CD4-positive, alpha-beta T cell treated with Interleukin-4 for 1 hour (primary cell): ENCODE measurements around the gene DOK7.

Source experiments
- DNase-seq, 2 donors: peaks; one replicate each; pipeline ENCODE4 v3.0.0-alpha.2; 2020 to 2022

Gene DOK7

DNA sequence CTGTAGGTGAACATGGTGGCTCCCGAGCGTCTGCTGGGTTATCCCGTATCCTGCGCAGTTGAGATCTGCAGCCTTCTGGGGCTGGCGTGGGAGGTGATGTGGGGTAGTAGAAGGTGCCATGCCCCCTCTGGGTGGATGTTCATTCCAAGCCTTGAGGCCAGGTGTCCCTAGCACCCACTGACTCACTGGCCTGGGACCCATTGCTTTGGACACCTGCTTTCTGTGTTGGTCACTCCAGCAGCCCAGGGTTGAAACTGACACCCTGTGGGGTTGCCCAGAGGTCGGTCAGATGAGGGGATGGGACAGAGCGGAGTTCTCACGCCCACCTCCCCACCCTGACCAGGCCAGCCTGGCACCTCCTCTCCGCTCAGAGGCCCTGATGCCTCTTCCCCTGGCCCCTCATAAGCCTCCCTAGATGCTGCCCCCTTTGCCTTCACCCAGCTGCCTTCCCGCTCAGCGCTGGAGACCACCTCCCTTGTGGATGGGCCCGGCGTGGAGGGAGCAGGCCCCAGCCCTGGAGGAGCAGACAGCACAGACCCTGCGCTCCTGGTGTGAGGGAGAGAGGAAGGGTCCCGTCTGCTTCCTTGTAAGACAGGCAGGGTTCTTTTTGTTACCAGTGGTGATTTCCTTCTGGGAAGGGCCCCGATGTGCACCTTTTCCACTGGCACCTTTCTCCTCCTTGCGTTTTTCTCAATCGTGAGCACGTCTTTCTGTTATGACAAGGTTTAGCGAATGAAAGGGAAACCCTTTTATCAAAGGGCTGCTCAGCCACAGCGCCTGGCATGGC lies 2.0 kb downstream of the DOK7 start:
- no peak for DNase-seq

DNA sequence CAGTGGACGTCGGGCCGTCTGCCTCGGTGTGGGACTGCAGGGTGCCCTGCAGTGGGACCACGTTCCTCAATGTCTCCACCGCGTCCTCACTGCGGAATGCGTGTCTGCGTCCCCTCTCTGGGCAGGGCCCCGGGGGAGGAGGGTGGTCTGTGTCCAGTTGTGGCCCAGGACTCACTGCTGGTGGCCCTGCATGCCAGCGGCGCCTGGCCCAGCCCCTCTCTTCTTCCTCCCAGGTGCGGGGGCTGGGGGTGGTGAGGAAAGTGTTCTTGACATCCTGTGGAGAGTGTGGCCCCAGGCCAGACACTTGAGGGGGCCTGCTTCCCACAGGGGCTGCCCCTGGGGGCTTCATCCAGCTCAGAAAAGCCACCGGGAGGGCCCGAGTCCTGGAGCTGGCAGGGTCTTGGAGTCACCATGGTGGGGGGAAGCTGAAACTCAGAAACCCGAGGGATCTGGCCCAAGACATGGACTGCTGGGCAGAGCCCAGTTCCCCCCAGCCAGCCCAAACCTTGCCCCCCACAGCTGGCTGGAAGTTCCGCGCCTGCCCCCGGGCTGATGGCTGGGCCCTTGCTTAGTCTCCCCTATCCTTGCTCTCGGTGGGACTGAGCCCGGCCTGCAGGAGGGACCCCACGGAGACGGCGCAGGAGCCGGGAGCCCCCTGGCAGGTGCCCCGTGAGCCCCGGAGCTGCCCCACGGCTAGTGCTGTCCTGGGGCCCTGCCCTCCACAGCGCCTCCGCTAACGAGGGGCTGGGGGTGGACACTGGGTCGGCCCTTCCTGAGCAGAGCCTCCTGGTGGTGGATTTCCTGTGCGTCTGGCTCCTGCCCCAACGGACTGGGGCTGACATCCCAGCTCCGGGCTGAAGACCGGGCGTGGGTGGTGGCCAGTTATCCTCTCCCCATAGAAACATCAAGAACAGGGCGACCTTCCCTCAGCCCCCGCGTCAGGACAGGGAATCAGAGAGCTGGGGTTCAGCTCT lies 2.9 kb downstream of the DOK7 start:
- DNase-seq = no peak

GRCh38 chr4:3466691-3467600 lies 3.8 kb downstream of the DOK7 start:
- DNase-seq = no peak

DNA sequence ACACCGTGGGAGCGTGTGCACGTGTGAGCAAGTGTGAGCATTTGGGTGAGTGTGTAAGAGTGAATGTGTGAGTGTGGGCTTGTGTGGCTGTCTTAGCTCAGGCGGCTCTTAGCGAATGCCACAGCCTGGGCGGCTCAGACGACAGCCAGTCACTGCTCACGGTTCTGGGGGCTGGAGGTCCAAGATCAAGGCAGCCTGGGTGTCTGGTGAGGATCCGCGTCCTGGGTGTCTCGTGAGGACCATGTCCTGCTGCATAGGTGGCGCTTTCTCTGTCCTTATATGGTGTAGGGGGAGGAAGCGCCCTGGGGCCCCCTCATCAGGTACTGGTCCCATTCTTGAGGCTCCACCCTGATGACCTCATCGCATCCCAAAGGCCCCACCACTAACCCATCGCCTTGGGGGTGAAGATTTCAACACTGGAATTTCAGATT lies 4.5 kb downstream of the DOK7 start:
- no peak for DNase-seq

- no peak for DNase-seq
Observed at GRCh38 chr4:3468154-3468553, 5.0 kb downstream of the DOK7 start.

GRCh38 chr4:3468804-3469203 lies 5.7 kb downstream of the DOK7 start:
- DNase-seq = no peak

DNA sequence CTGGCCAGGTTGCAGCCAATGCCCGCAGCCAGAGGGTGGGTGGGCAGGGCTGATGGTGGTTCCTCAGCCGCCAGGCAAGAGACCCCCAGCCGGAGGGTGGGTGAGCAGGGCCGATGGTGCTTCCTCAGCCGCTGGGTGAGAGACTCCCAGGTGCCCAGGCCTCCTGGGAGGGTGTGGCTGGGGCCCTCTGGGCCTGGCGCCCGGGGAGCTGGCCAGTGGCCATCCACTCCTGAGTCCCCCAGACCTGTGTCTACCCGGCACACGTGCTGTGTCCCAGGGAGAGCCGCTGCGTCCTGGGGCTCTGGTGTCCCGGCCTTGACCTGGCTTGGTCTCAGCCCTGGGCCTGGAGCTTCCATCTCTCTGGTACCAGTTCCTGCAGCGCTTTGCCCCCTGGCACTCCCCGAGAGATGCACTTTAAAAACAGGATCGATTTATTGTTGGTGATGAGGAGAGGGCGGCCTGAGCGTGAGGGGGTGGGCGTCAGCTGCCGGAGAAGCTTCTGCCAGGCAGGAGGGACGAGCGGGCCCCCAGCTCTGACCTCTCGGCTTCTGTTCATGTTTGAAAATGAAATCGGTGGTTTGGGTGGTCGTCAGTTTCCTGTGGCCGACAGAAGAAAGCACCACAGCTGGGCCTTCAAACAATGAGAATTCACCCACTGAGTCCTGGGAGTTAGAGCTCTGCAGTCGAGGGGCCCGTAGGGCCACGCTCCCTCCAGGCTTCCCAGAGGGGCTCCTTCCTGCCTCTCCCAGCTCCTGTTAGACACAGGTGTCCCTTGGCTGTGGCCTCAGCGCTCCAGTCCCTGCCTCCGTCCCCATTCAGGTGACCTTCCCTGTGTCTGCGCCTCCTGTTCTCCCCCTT lies 6.5 kb downstream of the DOK7 start:
- no peak for DNase-seq

DNA sequence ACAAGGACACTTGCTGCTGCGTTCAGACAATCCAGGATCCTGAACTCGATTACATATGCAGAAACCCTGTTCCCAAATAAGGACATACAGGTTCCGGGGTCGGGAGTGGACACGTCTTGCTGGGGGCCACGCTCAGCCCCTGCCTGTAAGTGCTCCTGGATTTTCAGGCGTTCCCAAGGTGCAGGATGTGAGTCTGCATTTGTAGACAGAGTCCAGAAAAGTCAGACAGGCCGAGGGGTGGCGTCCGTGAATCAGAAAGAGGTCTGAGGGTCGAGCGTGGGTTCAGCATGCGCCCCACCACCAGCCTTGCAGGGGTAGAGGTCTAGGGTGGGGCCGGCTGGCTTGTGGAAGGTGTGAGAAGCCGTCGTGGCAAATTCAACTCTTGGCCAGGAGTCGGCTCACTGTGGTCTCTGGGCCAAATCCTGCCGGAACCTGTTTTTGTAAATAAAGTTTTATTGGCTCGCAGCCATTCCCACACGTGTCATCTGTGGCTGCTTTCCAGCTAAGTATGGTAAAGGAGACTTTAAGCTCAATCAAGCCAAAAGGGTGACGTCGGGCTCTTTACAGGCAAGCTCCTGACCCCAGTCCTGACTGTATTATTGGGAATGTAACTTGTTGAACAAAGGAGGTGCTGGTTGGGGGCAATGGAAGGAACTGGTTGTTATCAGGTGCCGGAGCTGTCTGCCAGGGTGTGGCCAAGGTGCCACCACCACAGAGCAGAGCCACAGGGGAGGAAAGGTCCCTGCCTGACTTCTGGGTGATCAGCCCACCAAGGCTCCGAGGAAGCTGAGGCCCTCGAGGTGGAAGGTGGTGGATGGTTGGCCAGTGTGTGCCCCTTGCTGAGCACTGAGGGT lies 7.4 kb downstream of the DOK7 start:
- DNase-seq = no peak

DNA sequence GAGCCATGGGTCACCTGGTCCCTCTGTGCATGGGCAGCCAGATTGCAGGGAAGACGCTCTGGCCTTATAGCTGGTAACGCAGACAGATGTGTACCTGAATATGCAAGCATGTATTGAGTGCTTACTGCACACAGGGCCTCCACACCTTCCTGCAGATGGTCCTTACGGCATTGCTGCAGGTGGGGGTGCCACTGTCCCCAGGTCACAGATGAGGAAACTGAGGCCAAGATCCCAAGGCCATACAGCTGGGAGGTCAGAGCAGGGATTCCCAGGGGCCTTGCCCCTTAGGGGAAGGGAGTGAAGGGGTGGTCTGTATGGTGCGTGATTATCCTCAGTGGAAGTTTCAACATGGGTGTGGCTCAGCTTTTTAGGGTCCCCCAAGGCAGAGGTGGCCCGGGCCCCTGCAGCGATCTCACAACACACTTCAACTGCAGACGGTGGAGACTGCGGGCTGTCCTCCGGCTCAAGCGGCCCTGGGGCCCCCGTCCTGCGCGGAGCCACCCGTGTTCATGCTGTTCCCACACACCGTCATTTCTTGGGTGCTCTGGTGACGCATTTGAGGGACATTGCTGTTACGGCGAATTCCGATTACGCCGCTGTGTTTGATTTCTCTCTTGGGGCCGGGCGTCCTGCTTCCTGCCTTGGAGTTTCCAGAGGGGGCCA lies 8.1 kb downstream of the DOK7 start:
- DNase-seq = no peak

DNA sequence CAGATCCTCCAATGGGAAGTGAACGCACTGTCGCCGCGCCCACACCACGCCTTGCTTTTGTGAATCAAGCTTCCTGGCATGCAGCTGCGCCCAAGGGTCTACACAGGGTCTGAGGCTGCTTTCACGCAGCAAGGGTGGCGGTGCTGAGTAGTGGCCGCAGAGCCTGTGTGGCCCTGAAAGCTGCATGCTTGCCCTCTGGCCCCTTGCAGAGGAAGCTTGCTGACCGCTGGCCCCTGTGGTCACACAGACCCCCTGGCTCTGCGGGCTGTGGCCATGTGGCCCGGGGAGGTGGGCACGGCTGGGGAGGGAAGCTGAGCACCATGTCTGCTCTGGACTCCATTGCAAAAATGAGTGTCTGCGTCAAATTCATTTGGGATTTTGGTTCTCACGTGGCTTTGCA lies 8.8 kb downstream of the DOK7 start:
- no peak for DNase-seq

- DNase-seq = no peak
Observed at GRCh38 chr4:3472411-3473141, 9.5 kb downstream of the DOK7 start.

DNA sequence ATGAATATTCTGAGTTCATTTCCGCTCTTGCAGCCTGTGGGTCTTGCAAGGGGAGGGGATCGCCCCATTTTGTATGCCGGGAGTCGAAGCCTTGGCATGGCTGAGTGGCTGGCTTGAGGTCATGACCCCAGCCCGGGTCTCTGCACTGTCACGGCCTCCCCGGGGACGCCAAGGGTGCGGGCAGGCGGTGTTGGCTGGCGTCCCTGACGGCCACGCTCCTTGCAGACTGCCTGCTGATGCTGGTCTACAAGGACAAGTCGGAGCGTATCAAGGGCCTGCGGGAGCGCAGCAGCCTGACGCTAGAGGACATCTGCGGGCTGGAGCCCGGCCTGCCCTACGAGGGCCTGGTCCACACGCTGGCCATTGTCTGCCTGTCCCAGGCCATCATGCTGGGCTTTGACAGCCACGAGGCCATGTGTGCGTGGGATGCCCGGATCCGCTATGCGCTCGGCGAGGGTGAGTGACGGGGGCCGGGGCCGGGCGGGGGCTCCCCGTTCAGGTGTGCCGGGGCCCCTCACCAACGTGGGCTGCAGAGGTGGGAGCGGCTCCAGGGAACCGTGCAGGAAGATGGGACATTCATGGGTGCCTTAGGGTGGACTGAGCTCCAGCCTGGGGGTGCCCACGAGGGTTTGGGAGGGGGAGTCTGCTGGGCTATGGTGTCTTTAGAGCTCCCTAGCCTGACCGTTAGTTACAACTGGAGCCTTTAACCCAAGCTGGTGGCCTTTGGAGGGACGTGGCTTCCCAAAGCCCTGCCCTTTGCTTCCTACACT lies 10.3 kb downstream of the DOK7 start:
- DNase-seq = no peak

DNA sequence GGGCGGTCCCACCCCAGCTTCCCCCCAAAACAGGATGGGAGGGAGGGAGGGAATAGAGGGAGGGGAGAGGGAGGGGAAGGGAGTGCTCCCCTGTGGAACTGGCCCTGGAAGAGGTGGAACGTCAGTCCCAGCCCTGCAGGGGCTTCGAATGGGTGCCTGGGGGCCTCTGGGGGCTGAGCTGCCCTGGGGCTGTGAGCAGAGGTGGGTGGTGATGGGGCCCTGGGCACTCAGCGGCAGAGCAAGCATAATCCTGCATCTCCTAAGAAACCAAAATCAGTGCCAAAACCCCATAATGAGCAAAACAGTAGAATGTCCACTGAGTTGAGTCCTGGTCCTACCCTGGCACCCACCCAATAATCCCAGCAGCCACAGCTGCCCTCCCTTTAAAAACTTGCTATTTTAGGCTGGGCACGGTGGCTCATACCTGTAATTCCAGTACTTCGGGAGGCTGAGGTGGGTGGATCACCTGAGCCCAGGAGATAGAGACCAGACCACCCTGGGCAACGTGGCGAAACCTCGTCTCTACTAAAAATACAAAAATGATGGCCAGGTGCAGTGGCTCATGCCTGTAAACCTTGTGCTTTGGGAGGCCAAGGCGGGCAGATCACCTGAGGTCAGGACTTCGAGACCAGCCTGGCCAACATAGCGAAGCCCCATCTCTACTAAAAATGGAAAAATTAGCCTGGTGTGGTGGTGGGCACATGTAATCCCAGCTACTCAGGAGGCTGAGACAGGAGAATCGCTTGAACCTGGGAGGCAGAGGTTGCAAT lies 11.1 kb downstream of the DOK7 start:
- no peak for DNase-seq

GRCh38 chr4:3475041-3475712 lies 12.1 kb downstream of the DOK7 start:
- DNase-seq = no peak

GRCh38 chr4:3475713-3476260 lies 12.7 kb downstream of the DOK7 start:
- DNase-seq = no peak

DNA sequence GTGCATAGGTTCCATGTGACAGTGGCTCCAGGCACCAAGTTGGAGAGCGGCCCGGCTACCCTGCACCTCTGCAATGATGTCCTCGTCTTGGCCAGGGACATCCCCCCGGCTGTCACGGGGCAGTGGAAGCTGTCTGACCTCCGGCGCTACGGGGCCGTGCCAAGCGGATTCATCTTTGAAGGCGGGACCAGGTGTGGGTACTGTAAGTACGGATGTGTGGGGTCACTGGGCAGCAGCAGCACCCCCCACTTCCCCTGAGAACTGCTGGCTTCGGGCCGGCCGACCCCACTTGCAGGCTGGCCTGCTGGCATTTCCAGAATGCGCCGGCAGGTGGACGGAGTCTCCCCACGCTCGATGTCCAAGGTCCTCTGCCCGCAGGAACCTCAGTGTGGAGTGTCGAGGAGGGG lies 13.2 kb downstream of the DOK7 start:
- DNase-seq = no peak
